Lower leg skin (tissue), 3 donors: ENCODE data around the gene PRIM2.
"Not testable (repeated sequence)": the region's sequence is repeated elsewhere in the genome, so short reads cannot be mapped to it uniquely, and the experiment has no call there.

Source experiments
- POLR2A ChIP-seq, 2 donors: fragments of 450-650 bp; IDR thresholded peaks; one replicate each; pipeline ENCODE4 v1.6.1; 2016 to 2017; ENCODE audit warnings: antibody characterized with exemption in 2 of 2, mild to moderate bottlenecking in 1 of 2, moderate library complexity in 1 of 2
- TF ChIP-seq, protein P1 (sequence below), 3 donors: fragments of 450-650 bp; IDR thresholded peaks; one replicate each; pipeline ENCODE4 v1.5.1; 2016; ENCODE audit warnings: antibody characterized with exemption in 3 of 3, mild to moderate bottlenecking in 3 of 3, moderate library complexity in 2 of 3

DNA sequence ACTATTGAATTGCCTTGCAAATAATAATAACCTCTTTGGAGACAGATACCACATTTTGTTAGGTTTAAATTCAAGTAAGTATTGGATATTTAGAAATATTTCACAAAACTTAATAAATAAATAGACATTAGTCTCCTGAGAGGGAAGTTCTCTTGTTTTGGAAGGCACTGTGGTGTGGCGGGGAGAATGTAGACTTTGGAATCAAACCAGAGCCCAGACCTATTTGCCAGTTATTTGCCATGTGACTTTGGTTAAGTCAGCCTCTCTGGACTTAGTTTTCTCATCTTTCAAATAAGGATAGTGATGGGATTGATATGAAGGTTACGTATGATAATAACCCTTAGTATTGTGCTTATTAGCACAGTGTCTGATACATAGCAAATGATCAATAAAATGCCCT is 240.4 kb downstream of the PRIM2 start:
- TF ChIP-seq, protein P1, sequence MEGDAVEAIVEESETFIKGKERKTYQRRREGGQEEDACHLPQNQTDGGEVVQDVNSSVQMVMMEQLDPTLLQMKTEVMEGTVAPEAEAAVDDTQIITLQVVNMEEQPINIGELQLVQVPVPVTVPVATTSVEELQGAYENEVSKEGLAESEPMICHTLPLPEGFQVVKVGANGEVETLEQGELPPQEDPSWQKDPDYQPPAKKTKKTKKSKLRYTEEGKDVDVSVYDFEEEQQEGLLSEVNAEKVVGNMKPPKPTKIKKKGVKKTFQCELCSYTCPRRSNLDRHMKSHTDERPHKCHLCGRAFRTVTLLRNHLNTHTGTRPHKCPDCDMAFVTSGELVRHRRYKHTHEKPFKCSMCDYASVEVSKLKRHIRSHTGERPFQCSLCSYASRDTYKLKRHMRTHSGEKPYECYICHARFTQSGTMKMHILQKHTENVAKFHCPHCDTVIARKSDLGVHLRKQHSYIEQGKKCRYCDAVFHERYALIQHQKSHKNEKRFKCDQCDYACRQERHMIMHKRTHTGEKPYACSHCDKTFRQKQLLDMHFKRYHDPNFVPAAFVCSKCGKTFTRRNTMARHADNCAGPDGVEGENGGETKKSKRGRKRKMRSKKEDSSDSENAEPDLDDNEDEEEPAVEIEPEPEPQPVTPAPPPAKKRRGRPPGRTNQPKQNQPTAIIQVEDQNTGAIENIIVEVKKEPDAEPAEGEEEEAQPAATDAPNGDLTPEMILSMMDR (IDR thresholded peaks at IDR 0.05) = not testable (repeated sequence)
- TF ChIP-seq POLR2A (IDR thresholded peaks at IDR 0.05) = not testable (repeated sequence)
